COLO829 (cell line): ENCODE measurements around the gene JMJD4.
A peak's percentile ranks its signal among the peaks of the same experiment; 100 is the strongest.

Experiments used
- DNase-seq: peaks from one replicate; pipeline ENCODE4 v3.0.0; 2012; ENCODE audit warnings: low spot score

Gene JMJD4, protein sequence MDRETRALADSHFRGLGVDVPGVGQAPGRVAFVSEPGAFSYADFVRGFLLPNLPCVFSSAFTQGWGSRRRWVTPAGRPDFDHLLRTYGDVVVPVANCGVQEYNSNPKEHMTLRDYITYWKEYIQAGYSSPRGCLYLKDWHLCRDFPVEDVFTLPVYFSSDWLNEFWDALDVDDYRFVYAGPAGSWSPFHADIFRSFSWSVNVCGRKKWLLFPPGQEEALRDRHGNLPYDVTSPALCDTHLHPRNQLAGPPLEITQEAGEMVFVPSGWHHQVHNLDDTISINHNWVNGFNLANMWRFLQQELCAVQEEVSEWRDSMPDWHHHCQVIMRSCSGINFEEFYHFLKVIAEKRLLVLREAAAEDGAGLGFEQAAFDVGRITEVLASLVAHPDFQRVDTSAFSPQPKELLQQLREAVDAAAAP

DNA sequence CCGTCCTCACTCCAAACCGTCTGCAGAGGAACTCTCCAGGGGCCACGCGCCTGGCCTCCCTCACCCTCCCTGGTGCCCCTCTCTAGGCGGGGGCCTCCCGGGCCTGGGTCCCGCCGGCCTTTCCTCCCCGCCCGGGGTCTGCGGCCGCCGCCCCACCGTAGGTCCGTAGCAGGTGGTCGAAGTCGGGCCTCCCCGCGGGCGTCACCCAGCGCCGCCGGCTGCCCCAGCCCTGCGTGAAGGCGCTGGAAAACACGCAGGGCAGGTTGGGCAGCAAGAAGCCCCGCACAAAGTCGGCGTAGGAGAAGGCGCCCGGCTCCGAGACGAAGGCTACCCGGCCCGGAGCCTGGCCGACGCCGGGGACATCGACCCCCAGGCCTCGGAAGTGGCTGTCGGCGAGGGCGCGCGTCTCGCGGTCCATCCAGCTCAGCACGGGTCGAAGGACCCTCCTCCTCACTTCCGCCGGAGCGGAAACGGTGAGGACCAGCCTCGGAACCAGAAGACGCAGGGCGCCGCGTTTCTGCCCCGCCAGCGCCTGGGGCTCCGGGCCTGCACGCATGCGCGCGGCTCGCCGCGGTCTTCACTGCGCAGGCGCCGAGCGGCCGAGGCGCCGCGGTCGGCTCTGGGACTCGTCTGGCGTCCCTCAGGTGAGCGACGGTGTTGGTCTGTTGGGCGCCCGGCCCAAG lies at the start of gene JMJD4, which contains the start of gene SNAP47:
Gene JMJD4, minus strand, starts transcription at position 447 of the 683 bp plus-strand sequence. Its CDS starts 29 bp downstream, at position 418.
Gene SNAP47, plus strand, starts transcription at position 580 of the 683 bp plus-strand sequence. CDS start 12,302 bp downstream, outside the sequence.
- DNase-seq: peak; percentile 93

DNA sequence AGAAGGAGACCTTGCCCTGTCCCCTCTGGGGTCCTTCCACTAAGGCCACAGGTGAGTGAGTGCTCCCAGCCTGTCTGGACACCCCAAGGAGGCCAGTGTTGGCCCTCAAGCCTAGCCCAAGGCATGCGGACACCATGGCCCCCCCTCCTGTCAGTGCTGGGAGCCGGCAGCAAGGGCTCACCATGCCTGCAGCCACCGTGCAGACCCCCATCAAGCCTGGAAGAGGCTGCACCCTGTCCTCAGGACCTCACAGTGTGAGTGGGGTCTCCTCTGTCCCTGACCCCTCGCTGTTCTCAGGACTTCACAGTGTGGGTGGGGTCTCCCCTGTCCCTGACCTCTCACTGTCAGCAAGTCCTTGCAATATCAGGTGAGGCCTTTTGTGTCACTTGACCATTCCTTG lies 47.1 kb upstream of the JMJD4 start:
- DNase-seq: no peak

DNA sequence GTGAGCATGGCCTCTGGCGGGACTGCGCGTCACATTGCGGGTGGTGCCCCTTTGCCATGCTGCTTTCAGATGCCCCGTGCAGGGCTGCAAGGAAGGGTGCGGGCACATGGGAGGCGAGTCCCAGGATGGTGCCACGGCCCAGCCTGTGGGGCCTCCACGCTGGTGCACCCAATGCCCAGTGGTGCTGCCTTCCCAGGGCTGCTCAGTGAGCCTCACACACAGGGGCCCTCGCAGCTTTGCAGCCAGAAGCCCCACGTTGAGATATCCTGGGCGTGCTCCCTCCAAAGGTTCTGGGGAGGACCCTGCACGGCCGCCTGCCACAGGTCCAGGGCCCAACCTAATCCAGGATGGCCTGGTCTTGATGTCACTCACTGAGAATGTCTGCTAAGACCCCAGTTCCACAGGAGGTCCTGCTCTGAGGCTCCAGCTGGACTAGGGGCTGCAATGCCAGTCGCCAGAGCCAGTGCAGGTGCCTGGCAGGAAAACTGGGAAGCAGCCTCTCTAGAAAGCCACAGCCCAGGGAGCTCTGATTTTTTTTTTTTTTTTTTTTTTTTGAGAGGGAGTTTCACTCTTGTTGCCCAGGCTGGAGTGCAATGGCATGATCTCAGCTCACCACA lies 46.3 kb upstream of the JMJD4 start:
- DNase-seq: no peak

DNA sequence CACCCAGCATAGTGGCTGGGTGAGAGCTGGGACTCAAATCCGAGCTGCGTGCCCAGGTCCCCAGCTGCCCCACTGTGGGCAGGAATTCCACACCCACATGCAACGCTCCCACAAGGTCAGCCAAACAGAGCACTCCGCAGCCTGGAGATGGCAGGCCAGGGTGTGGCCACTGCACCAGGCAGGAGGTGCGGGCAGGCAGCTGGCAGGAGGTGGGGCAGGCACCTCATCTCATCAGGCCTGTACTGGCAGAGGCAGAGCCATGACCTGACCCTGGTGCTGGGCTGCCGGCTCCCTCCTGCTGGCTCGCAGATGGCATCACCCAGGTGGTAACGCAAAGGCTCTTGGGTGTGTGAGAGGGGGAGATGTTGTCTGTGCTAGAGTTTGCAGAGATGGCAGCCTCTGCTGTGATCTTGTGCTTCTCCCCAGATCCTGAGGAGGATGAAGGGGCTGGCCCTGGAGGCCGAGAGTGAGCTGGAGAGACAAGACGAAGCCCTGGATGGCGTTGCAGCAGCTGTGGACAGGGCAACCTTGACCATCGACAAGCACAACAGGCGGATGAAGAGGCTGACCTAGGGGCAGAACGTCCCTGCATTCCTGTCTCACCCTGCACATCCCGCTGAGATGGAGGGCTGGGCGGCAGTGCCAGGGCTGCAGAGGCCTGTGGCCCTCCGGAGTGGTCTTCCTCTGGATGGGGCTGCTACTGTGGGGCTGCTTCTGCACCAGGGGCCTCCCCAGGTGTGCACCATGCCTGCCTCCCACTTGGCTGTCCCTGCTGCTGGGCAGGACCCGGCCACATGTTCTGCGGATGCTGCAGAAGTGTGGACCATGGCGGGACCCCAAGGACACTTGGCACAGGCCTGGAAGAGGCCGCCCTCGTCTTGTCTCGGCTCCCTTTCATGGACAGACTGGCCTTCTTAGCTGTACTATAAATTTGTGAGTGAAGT lies 45.3 kb upstream of the JMJD4 start:
- no peak for DNase-seq

DNA sequence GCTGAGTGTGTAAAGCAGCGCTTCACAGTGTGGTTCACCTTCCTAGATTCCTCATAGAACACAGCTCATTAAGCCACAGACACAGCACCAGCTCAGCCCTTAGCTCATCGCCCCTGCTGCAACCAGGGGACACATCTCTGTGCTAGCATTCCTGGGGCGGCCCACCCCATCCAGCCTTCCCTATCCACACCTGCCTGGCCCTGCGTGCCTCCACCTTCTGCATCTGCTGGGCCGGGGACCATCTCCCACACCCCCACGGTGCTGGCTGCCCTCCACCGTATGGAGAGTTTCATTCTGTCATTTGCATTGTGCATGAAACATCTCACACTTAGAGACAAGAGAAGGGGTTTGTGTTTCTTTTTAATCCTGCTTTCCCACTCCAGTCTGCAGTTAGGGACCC lies 44.6 kb upstream of the JMJD4 start:
- DNase-seq: no peak

DNA sequence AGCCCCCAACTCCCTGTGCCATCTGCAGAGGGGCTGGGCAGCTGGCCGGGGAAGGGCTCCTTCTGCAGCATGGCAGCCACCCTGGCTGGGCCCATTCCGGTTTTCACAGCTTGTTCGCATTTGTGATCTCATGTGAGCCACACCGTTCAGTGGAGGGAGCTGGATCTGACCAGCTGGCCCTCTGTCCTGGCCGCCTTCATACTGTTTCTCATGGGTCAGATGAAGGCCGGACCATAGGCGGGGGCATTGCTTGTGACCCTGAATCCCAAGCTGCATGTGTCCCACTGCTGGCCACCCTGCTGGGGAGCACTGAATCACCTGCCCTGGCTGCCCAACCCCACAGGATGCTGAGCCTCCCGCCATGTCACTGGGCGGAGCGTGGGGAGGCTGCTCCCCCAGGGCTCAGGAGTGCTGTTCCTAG lies 43.9 kb upstream of the JMJD4 start:
- DNase-seq: no peak

DNA sequence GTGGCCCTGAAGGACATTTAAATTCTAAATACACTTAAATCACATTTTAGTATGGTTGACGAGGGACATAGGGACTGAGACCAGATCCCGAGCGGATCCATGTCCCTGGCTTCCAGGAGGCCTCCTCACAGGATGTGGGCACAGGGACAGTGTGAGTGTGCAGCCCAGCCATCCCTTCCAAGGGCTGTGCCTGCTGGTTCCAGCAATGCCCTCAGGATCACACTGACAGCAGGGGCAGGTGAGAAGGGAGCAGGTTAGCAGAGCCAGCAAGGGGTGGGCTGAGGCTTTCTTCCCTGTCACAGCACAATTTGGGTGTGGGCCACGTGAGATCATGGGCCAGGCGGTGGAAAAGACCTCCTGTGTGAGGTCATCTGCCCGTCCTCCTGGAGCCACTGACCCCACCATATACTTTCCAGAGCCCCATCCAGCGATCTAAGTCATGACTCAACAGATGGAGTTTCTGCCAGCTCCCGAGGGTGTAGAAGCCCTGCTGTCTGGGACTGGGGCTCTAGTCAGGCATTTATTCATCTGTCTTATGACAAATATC lies 43.4 kb upstream of the JMJD4 start:
- DNase-seq: no peak

DNA sequence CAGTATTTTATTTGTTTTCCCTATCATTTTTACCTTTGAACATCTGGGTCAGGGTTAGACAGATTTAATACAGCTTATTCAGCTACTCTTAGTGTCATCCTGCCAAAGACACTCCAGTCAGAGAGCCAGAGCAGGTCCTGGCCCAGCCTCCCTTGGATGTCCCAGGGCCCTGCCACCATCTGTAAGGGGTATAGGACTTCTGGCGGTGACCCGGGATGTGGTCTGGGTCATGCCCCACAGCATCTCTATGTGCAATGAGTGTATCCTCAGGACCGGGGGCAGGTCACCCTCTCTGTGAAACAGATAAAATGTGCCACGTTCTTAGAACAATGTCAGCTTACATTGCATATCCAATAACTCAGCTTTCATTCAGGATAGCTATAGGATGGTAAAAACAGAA lies 42.5 kb upstream of the JMJD4 start:
- DNase-seq: no peak

DNA sequence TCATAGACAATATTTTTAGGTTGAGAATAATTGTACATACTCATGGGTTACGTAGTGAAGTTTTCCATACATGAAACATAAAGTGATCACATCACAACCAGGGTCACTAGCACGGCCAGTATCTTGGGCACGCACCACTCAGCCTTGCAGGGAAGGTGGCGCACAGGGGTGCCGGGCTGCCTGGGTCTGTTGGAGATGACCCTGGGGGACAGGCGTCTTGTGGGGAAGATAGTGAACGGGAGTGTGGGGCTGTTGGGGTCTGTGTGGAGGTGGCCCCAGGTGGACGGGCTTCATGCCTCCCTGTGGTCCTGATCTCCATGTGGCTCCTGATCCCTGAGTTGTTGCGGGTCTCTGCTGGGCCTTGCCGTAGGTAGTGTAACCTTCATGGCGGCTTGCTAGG lies 42.1 kb upstream of the JMJD4 start:
- DNase-seq: no peak

DNA sequence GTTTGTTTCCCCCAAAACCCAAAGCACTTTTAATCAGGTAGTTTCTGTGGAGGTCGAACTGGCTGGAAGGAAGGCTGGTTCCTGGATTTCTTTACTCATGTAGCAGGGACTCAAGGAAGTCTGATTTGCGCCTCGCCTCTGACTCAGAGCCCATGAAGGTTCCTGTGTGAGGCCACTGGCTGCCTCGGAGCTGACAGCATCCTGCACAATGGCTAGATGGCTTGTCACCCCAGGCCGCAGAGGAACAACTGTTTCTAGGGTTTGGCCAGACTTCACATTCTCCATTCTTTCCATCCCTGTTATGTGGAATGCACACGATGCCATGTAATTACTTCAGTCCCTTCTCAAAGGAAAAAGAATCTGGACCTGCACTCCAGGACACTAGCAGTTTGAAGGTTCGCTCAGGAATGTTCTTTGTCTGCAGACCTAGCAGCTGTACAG lies 41.2 kb upstream of the JMJD4 start:
- DNase-seq: no peak

DNA sequence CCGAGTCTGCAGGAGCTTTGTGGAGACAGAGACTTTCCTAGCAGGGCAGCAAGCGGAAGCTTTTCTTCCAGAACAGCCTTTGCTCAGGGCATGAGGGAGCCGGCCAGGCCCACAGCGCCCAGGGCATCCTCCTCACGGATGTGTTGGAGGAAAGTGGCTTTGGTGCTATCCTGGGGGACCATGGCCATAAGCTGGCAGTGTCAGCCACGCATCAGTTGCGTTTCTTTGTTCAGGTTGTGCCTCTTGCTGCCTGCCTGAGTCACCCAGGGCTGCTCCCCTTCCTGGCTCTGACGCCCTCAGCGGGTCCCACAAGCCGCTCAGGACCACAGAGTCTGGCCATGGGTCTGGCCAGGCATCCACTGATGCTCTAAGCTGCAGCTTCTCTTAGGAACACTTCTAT lies 40.7 kb upstream of the JMJD4 start:
- DNase-seq: no peak

DNA sequence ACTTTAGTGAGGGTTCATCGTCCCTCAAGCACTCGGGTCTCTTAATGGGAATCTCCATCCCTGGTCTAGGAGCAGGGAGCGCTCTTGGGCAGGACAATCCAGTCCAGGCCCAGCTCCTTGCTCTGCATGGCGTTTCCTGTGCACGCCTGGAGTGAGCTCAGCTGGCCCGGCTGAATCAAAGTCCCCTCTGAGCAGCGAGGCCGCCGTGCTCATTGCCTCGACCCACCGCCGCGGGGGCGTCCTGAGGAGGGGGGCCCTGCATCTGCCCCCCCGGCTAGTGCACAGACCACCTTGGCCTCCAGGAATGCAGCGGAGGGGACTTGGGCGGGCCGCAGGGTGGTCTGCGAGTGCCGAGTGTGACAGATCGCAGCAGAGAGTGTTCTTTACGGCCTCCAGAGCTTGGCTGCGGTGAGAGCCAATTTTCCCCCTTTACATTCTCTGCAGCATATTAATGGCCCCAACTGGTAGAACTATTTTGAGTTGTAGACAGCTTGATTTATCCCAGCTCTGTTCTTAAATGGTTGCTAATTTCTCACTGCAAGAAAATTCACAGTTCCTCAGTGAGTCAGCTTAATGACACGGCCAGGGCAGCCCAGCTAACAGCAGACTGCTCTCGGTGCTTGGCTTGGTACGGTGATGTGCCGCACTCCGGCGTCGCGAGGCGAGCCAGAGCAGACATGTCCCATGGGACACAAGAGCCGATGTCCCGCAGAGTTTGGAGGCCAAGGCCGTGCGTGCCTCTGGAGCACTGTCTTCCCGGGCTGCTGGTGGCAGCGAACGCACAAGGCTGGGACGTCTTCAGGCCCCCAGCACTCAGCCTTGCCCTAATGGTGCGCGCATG lies 39.9 kb upstream of the JMJD4 start:
- no peak for DNase-seq

DNA sequence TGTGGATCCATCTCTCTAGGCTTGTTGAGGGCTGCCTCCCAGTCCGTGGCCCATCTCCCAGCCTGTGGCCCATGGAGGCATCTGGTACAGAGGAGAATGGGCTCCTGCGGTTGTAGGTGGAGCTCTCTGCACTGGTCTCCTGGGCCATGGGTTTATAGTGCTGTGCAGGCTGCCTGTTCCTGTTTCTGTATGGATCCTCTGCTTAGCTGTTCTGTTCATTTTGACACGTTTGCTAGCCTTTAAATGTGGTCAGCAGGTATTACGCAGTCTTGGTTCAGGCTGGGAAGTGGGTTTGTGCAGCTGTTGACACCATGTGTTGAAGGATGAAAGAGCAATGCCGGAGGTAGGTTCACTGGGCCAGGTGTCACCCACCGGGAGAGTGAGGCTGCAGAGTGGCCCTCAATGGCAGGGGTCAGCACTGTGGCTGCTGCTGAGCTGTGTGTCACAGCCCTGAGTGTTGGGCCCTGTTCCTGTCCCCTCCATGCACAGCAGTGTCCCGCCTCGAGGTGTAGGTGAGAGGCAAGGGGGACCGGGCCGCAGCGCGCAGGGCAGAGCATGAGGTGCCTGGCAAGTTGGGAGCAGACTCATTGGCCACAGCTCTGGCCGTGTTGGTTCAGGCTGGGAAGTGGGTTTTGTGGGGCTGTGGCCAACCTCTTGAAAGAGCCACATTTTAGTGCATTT lies 39.1 kb upstream of the JMJD4 start:
- DNase-seq: no peak

DNA sequence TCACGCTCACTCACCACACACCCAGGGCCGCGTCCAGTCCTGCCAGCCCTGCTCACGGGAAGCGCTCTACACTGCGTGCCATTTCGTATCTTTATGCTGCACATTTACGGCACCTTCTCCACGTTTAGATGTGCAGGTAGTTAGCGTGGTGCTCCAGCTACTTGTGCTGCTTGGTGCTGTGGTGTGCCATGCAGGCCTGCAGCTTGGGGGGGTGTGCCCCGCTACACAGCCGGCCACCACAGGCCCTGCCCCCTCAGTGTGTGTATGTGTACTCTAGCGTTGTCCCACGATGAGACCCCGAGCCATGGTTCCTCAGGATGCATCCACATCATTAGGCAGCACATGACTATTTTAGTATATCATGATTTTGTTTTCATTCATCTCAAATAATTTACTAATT lies 38.5 kb upstream of the JMJD4 start:
- DNase-seq: no peak

DNA sequence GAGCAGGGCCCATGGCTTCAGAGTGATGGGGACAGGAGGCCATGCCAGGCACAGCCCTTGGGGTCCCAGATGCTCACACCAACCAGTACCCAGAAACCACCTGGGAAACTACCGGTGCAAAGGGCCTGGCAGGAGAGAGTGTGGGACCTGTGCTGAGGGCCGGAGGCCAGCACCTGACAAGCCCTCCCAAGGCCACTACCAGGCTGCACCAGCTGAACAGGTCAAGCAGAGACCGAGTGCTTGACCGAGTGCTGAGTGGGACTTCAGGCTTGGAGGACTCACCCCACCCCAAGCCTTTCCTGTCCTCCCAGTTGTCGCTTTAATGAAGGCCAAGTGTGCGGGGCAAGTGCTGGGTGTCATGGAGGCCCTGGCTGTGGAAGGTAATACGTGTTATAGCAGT lies 36.7 kb upstream of the JMJD4 start:
- no peak for DNase-seq

DNA sequence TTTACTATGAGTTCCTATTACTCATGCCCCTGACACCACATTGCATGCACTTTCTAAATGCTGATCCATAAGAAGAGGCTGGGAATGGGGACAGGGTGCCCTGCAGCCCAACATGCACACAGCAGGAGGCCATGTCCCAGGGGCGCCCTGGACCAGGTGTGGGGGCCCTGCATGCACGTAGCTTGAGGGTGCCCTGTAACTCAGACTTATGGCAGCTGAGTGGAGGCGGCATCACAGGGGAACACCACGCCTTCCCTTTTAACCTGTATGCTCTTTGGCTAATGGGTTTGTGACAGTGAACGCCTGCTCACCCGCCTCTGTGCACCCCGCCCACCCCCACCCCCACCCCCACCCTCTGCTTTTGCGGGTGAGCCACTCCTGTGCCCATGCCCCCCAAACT lies 36.2 kb upstream of the JMJD4 start:
- no peak for DNase-seq

DNA sequence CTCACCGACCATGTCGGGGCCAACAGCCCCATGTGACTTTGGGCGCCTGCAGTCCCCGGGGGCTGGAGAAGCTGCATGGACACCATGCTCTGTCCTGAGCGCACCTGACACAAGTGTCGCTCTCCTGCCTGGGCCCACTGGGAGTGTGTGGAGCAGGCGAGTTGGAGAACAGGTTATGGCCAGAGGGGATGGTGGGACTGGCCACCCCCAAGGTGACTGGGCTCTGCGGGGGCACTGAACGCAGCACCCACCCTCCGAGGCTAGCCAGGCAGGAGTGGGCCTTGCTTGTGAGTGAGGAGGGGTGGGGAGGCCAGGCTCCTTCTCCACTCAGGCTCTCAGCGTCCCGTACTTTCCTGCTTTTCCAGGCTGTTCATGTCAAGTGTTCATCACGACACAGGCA lies 35.7 kb upstream of the JMJD4 start:
- no peak for DNase-seq

DNA sequence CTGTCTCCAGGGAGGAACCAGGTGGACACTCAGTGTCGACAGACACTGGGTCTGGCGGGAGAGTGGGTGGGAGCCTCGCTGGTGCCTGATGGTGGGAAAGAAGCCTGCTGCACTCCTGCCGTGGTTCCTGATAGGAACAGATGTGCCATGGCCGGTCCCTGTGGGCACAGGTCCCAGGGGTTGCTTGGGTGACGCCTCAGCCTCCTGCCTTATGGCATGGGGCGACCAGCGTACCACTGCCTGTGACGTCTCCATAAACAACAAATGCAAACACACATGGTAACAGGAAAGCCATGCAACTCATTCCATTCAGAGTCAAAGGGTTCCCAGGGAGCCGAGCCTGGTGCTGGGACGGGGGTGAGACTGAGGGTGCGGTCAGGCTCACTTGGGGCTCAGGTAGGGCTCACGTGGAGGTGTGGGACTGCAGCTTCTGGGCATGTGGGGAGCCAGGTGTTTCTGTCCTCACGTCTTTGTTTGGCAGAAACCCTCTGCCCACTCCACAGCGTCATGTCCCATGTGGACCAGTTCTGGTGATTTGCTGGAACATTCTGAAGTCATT lies 34.9 kb upstream of the JMJD4 start:
- no peak for DNase-seq

DNA sequence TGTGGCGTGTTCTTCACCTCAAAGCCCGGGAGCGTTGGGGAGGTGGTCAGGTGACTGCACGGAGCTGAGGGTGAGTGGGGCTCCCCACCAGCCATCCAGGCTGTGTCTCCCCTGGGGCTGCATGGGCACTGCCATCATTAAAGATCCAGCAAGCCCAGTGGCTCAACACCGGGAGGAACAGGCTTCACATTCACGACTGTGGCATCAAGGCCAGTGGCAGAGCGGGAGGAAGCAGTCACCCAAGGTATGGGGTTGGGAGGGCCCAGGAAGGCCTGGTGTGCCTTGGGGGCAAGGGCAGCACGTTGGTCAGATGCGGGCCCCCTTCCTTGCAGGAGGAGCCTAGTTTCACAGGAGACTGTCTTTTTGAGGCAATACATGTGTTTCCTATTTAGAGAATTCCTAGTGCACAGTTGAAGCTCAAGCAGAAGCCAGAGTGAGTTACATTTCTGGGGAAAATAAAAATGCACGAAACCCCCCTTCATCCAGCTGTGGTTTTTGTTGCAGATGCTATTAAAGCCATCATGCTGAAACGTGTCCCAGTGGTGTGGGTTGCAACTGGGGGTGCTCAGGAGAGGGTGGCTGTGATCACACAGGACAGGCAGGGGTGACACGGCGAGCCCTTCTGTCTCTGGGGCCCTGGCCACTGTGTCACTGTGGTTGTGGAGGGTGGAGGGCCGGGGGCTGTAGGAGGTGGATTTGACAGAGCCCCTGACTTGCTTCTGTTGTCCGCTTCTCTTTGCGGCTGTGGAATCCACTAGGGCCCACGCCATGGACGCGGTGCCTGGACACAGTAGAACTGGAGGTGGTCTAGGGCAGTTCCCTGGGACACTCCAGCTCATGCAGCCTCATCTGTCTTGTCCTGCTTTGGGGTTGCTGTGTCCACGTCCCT lies 34.2 kb upstream of the JMJD4 start:
- DNase-seq: no peak
